Middle frontal gyrus (tissue), 1 donor: ENCODE results near the gene MON1B.
"Not testable (repeated sequence)": the region's sequence is repeated elsewhere in the genome, so short reads cannot be mapped to it uniquely, and the experiment has no call there.

ENCODE experiments used
- DNase-seq: peaks from one replicate; pipeline ENCODE4 v3.0.0-alpha.2; 2015; ENCODE audit warnings: low spot score; ENCODE audit errors: extremely low spot score

Gene MON1B

GRCh38 chr16:77190478-77191258, at the start of gene MON1B:
TSS of gene MON1B (plus strand) at chr16:77191190. CDS start at chr16:77191486, 296 bp downstream.
- DNase-seq = peak; percentile 96

- no peak for DNase-seq
Measured at GRCh38 chr16:77143364-77143763, 47.6 kb upstream of the MON1B start.

GRCh38 chr16:77148121-77148520, 42.9 kb upstream of the MON1B start:
- DNase-seq = no peak

GRCh38 chr16:77157346-77158058, 33.5 kb upstream of the MON1B start:
- DNase-seq = no peak

- DNase-seq = no peak
Measured at GRCh38 chr16:77158293-77158692, 32.7 kb upstream of the MON1B start.

GRCh38 chr16:77165006-77165405, 26.0 kb upstream of the MON1B start:
- no peak for DNase-seq

- not testable (repeated sequence) for DNase-seq
Measured at GRCh38 chr16:77165536-77166236, 25.3 kb upstream of the MON1B start.

- no peak for DNase-seq
Measured at GRCh38 chr16:77166726-77167125, 24.3 kb upstream of the MON1B start.

GRCh38 chr16:77168901-77169300, 22.1 kb upstream of the MON1B start:
- DNase-seq = no peak

GRCh38 chr16:77169650-77170236, 21.2 kb upstream of the MON1B start:
- DNase-seq = no peak

GRCh38 chr16:77170805-77171204, 20.2 kb upstream of the MON1B start:
- DNase-seq = no peak

GRCh38 chr16:77171745-77172635, 19.0 kb upstream of the MON1B start:
- peak; percentile 37 for DNase-seq

GRCh38 chr16:77172951-77173350, 18.0 kb upstream of the MON1B start:
- no peak for DNase-seq

GRCh38 chr16:77183137-77183536, 7.9 kb upstream of the MON1B start:
- DNase-seq = no peak

GRCh38 chr16:77186298-77186697, 4.7 kb upstream of the MON1B start:
- DNase-seq = not testable (repeated sequence)

GRCh38 chr16:77190190-77190477, 856 bp upstream of the MON1B start:
- no peak for DNase-seq

GRCh38 chr16:77191259-77191969, 424 bp downstream of the MON1B start:
- DNase-seq = no peak

GRCh38 chr16:77193377-77193776, 2.4 kb downstream of the MON1B start:
- no peak for DNase-seq

- DNase-seq = no peak
Measured at GRCh38 chr16:77194295-77195231, 3.6 kb downstream of the MON1B start.
